Esophagus mucosa (tissue), 1 donor: ENCODE data around the gene ZFYVE1. TPM values are rescaled to one million over a fixed set of nuclear protein-coding genes. Genes with fewer than 3 reads are reported as not detected.
A peak's percentile ranks its signal among the peaks of the same experiment; 100 is the strongest.
"Not testable (repeated sequence)": the region's sequence is repeated elsewhere in the genome, so short reads cannot be mapped to it uniquely, and the experiment has no call there.

Experiments used
- ATAC-seq: fragments of 200-7000 bp; cut with Tn5 transposase; one replicate; pipeline ENCODE4 v1.9.1; 2020
- total RNA-seq: library from RNA; stranded (reverse); gene quantifications from one replicate; pipeline ENCODE4 v1.2.4, GENCODE V29; 2023
- donor health status: DM: yes; HTN: yes; CAD: no.

ZFYVE1 gene
- total RNA-seq, 1 donor from 2014 or later = 10.7 TPM

DNA sequence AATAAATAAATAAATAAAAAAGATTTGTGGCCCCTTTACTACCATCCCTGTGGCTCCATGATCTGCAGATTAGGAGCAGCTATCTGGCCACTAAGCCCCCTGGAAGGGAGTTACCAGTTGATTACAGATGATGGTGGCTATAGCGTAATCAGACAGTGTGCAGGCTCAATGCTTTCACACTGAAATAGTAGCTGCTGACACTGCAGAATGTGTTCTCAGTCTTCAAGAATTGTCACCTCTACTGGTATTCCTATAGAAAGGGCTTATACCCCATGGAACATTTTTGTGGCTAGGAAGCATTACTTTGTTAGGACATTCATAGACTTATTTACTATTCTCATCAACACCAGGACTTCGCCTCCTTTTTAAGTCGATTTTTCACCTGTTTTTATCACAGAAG is 69.7 kb downstream of the ZFYVE1 start:
- no peak for ATAC-seq

DNA sequence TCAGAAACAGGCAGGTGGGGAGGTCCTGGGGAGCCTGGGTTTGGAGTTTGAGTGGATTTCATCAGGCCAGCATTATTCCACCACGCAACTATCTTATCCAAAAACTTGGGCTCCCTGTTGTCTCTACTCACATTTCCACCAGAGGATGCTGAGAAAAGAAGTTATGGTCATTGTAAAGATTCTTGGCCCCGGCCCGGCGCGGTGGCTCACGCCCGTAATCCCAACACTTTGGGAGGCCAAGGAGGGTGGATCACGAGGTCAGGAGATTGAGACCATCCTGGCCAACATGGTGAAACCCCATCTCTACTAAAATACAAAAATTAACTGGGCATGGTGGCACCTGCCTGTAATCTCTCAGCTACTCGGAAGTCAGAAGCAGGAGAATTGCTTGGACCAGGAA is 70.2 kb downstream of the ZFYVE1 start:
- ATAC-seq = not testable (repeated sequence)

DNA sequence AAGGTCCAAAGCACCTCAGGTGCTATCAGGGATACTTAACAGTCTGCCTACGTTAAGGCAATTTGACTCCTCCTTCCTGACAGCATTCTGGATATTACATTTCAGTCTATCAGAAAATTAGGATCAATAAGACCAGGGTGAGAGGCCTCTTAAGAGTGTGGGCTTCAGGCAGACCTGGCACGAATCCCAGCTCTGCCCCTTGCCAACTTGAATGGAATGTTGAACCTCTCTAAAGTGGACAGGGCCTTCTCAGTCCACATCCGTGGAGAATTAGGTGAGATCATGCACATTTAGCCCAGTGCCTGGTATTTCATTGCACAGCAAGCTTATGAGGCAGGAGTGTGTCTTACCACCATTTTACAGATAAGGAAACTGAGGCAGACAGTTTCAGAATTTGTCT is 74.7 kb downstream of the ZFYVE1 start:
- ATAC-seq = no peak

- ATAC-seq = no peak
Measured at GRCh38 chr14:72948481-72949138, 78.3 kb downstream of the ZFYVE1 start.

DNA sequence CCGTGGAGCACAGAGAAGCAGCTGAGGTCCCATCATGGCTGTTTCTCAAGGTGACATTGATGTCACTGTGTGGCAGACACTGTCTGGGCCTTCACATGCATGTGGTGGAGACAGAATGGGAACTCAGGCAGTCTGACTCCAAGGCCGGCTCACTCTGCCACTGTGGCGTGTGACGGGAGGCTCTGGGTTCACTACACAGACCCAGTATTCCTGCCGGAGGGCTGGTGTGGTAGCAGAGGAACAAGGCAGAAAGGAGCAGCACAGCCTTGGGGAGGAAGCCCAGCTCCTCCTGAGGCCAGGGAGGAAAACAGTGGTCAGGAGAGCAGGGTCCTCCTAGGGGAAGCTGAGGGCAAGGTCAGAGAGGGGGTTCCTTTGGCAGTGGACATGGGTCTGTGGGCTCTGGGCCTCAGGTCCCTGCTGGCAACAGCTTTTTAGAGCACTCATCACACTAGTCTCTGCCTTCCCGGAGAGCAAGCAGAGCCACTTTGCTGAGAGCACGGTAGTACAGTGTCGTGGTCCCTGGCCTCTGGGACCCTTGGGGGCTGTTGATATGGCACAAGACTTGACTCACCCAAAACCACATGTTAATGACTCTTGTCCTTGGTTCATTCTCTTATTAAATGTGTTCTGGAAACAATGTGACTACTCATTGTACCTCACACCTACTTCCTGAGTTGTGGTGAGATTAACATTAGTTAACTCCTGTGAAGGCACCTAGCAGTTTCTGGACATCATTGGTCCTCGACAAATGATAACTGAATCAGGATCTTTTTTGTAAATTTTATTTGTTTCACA is 79.3 kb downstream of the ZFYVE1 start:
- ATAC-seq = peak; percentile 9

GRCh38 chr14:72946491-72946890 is 80.4 kb downstream of the ZFYVE1 start:
- ATAC-seq = no peak

GRCh38 chr14:72945356-72946027 is 81.4 kb downstream of the ZFYVE1 start:
- no peak for ATAC-seq

GRCh38 chr14:72943876-72944430 is 83.0 kb downstream of the ZFYVE1 start:
- no peak for ATAC-seq

DNA sequence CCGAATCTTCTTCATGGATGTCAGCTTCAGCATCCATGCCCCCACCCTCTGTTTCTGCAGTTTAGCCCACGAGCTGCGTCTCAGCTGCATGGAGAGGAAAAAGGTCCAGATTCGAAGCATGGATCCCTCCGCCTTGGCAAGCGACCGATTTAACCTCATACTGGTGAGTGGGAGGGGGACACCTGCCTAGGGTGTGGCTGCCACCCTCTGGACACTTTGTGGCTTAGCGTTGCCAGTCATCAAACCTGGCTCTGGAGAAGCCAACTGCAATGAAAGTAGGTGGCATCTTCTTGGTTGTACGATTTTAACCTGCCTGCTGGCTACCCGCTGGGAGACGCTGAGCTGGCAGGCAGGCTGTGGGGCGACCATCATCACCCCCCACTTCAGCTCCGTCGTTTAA is 84.0 kb downstream of the ZFYVE1 start:
- no peak for ATAC-seq

GRCh38 chr14:72941286-72941985 is 85.5 kb downstream of the ZFYVE1 start:
- ATAC-seq = no peak

DNA sequence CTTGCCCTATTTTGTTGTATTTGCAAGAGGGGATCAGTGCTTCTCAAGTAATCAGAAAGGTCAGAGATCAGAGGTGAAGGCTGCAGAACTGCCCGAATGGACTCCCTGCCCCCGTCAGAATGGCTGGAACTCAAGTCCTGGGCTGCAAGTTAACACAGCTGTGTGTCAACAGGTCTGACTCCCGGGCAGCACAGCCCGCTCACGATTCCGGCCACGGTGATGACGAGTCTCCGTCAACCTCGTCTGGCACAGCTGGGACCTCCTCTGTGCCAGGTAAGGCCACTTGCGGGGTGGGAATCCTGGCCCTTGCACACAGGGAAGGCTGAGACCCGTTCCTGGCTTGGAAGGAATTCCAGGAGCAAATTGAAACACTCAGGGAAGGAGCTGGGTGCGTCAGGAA is 87.3 kb downstream of the ZFYVE1 start:
- no peak for ATAC-seq

- no peak for ATAC-seq
Measured at GRCh38 chr14:72932893-72933292, 94.0 kb downstream of the ZFYVE1 start.

GRCh38 chr14:72929316-72930080 is 97.4 kb downstream of the ZFYVE1 start:
- no peak for ATAC-seq

DNA sequence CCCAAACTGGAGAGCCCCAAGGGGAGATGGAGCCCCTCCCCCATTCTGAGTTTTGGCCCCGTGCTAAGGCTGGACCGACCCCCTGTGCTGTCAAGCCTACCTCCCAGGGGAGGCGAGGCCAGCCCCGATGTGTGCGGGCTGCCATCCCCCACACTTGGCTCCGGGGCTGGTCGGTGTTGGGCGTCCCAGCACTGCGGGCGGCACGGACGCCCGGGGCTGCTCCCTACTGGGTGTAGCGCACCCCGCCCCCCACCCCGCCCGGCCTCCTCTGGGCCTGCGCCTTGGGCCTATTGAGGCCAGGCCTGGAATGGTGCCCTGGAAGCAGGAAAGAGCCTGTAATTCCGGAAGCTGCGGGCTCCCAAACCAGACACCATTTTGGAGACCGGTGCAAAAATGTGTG is 98.0 kb downstream of the ZFYVE1 start:
- no peak for ATAC-seq

- peak; percentile 97 for ATAC-seq
Measured at GRCh38 chr14:72926292-72927028, 100.4 kb downstream of the ZFYVE1 start, which contains the start of gene DCAF4. Gene DCAF4, plus strand, starts transcription at chr14:72926464. Its CDS starts 11,515 bp downstream, at chr14:72937979.

DNA sequence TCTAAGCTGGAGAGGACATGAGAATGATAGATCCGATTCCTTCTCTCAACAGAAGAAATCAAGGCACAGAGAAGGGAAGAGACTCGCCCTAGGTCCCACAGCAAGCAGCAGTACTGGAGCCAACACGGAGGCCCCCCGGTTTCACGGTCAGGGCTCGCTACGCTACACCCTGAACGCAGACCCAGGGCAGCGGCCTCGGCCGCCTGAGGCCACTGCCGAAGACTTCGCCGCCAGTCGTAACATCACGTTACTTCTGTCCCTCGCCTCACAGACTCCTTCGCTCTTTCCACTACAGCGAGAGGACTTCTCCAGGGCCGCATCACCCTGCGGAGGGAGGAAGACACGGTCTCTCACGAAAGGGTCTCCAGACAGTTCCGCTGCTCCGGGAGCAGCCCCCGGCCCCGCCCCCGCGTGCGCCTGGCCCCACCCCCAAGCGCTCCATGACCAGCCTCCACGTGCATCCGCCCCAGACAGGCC is 101.1 kb downstream of the ZFYVE1 start:
- peak; percentile 21 for ATAC-seq

DNA sequence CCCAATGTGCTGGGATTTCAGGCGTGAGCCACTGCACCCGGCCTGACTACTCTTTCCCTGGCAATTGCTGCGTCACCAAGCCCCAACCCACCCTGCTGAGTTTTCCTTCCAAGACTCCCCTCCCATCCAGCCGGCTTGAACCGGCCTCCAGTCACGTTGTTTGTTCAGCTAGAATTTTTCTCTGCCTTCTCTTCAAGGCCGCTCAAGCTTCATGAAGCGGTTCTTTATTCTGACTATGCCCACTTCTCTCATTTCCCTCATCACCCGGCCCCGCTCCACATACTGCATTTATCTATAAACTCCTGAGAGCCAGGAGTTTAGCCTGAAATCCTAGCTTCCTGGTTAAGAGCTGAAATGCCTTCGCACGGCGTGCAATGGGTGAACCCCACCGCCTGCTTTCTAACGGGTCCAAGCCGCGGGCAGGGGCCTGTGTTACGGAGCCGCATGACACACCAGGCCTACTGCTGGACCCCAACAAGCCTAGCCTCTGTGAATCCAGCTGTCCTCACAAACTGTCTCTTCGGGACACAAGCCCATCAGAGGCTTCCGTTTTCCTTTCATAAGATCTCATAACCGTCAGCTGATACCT is 101.6 kb downstream of the ZFYVE1 start:
- ATAC-seq = no peak

DNA sequence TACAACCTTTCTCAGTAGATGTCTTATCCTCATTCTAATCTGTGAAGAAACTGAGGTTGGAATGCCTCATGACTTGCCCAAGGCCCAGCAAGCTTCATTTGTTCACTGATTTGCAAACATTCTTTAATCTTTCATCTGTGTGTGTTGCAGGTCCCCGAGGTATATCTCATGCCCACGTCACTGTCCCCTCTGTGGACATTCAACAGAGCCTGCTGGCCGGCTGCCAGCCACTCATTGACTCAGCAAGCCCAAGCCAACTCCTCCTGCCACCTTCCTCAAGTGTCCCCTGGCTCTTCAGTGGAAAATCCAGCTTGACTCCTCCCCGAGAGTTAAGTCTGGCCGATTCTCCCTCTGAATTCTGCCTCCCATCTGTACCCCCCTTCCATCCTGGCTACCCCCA is 102.6 kb downstream of the ZFYVE1 start:
- ATAC-seq = no peak

GRCh38 chr14:72921396-72921795 is 105.5 kb downstream of the ZFYVE1 start:
- no peak for ATAC-seq

GRCh38 chr14:72920008-72920407 is 106.9 kb downstream of the ZFYVE1 start:
- no peak for ATAC-seq
